Measurements from ENCODE around the gene XPNPEP3. TPM values are rescaled to one million over a fixed set of nuclear protein-coding genes. Genes with fewer than 3 reads are reported as not detected.

Gene XPNPEP3
- total and polyA plus RNA-seq, 4 donors: 9.2 to 12.6 (median 10.5) TPM

DNA sequence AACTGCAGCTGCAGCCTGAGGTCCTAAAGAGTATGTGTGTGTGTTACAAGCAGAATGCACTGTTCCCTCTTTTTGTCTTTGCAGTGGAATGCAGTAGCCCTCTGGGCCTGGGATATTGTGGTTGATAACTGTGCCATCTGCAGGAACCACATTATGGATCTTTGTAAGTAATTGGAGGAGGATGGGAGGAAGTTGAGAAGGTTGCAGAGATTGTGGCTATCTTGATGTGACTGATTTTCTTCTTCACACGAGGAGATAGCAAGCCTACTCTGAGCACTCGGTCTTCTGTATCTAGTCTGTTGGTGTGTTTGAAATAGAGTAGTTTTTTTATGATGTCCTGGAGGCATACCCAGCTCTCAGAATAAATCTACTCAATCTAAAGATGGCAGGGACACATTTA, 96.5 kb downstream of the XPNPEP3 start:
- Histone ChIP-seq H3K9me3 (ENCODE audit: control insufficient read depth, insufficient read depth, low read length) (no peaks in the 10 kb centered on the region), H3K27ac (ENCODE audit: low read depth, low read length) (no peak overlapping the region), H3K4me1 (ENCODE audit: control insufficient read depth, insufficient read depth, low read length) (peaks cover 12% of the 10 kb centered on the region), H3K27me3 (ENCODE audit: control insufficient read depth, insufficient read depth, low read length) (no peaks in the 10 kb centered on the region), H3K36me3 (ENCODE audit: control insufficient read depth, insufficient read depth, low read length) (peaks cover 23% of the 10 kb centered on the region), H3K4me3 (ENCODE audit: low read depth, low read length) (no peak overlapping the region)
- no peak for DNase-seq (ENCODE audit: low read depth in 4 of 6, low spot score in 6 of 6)
- 80% methylated on average over 1 of the region's 2 CpGs for WGBS (ENCODE audit: insufficient coverage)

DNA sequence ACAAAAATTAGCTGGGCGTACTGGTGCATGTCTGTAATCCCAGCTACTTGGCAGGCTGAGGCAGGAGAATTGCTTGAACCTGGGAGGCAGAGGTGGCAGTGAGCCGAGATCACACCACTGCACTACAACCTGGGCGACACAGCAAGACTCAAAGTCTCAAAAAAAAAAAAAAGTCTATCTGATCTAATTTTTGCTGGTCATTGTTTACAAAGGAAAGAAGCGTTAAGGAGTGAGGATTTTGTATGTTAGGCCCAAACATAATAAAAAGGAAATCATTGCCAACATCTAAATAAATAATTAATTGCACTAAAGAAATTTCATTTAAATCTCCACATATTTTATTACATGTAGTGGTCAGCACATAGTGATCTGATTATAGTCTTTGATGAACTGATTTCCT, 97.2 kb downstream of the XPNPEP3 start:
- no peak for DNase-seq (ENCODE audit: low read depth in 4 of 6, low spot score in 6 of 6)

DNA sequence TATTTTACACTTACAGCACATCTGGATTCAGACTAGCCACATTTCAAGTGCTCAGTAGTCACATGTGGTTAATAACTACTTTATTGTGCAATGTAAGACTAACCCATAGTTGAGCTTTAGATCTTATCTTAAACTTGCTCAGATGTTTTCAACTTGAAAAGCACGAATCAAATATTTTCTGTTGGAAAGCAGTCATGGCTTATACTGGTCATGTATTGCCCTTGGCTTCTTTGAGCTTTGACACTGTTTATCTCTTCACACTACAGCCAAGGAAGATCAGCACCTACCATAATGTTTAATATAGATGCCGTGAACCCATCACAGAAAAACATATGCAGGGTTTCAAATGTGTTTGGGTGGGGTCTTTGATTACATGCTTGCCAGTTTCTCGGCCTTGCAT, 98.6 kb downstream of the XPNPEP3 start:
- Histone ChIP-seq H3K27me3 (ENCODE audit: control insufficient read depth, insufficient read depth, low read length) (no peaks in the 10 kb centered on the region), H3K4me1 (ENCODE audit: control insufficient read depth, insufficient read depth, low read length) (peaks cover 6% of the 10 kb centered on the region), H3K36me3 (ENCODE audit: control insufficient read depth, insufficient read depth, low read length) (peaks cover 34% of the 10 kb centered on the region), H3K4me3 (ENCODE audit: low read depth, low read length) (no peak overlapping the region), H3K9me3 (ENCODE audit: control insufficient read depth, insufficient read depth, low read length) (no peaks in the 10 kb centered on the region), H3K27ac (ENCODE audit: low read depth, low read length) (no peak overlapping the region)
- DNase-seq (ENCODE audit: low read depth in 4 of 6, low spot score in 6 of 6): no peak
- WGBS (ENCODE audit: insufficient coverage): no CpG with 5 or more reads among the region's 3 CpGs

More for the DNA sequence above, 97.2 kb downstream of the XPNPEP3 start:
- Histone ChIP-seq H3K9me3 (ENCODE audit: control insufficient read depth, insufficient read depth, low read length) (no peaks in the 10 kb centered on the region), H3K36me3 (ENCODE audit: control insufficient read depth, insufficient read depth, low read length) (peaks cover 28% of the 10 kb centered on the region), H3K27ac (ENCODE audit: low read depth, low read length) (no peak overlapping the region), H3K4me3 (ENCODE audit: low read depth, low read length) (no peak overlapping the region), H3K4me1 (ENCODE audit: control insufficient read depth, insufficient read depth, low read length) (peaks cover 12% of the 10 kb centered on the region), H3K27me3 (ENCODE audit: control insufficient read depth, insufficient read depth, low read length) (no peaks in the 10 kb centered on the region)
- WGBS (ENCODE audit: insufficient coverage): 83% methylated on average over 1 of the region's 4 CpGs

DNA sequence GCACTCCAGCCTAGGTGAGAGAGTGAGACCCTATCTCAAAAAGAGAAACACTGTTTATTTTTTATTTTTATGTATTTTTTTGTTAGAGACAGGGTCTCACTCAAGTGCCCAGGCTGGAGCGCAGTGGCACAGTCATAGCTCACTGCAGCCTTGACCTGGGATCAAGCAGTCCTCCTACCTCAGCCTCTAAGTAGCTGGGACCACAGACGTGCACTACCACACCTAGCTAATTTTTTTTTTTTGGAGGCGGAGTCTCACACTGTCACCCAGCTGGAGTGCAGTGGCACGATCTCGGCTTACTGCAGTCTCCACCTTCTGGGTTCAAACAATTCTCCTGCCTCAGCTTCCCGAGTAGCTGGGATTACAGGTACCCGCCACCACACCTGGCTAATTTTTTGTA, 100.7 kb downstream of the XPNPEP3 start:
- H3K4me1 ChIP-seq (ENCODE audit: control insufficient read depth, insufficient read depth, low read length): peaks cover 6% of the 10 kb centered on the region
- peaks cover 48% of the 10 kb centered on the region for H3K36me3 ChIP-seq (ENCODE audit: control insufficient read depth, insufficient read depth, low read length)
- no peak overlapping the region for H3K4me3 ChIP-seq (ENCODE audit: low read depth, low read length)
- DNase-seq (ENCODE audit: low read depth in 4 of 6, low spot score in 6 of 6): no peak
- no peak overlapping the region for H3K27ac ChIP-seq (ENCODE audit: low read depth, low read length)
- no peaks in the 10 kb centered on the region for H3K27me3 ChIP-seq (ENCODE audit: control insufficient read depth, insufficient read depth, low read length)
- no peaks in the 10 kb centered on the region for H3K9me3 ChIP-seq (ENCODE audit: control insufficient read depth, insufficient read depth, low read length)
- 95% methylated on average over 7 of the region's 7 CpGs for WGBS (ENCODE audit: insufficient coverage)

DNA sequence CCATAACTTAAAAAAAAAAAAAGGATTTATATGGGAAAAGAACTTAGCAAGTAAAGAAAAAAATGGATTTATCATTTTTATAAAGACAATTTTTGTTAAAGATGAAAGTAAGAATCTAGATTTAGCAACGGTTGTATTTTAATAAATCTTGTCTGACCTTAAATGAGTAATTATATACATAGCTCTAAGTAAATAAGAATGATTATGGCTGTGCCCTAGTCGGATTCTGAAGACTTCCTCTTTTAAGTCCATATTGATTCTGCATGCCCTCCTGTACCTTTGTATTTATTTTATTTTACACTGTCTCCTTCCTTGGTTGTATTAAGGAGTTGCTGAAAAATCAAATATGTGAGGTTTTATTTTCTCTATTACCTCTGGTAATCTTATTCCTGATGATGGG, 101.4 kb downstream of the XPNPEP3 start:
- H3K4me1 ChIP-seq (ENCODE audit: control insufficient read depth, insufficient read depth, low read length): no peaks in the 10 kb centered on the region
- no CpG with 5 or more reads among the region's 2 CpGs for WGBS (ENCODE audit: insufficient coverage)
- no peak overlapping the region for H3K4me3 ChIP-seq (ENCODE audit: low read depth, low read length)
- no peaks in the 10 kb centered on the region for H3K27me3 ChIP-seq (ENCODE audit: control insufficient read depth, insufficient read depth, low read length)
- no peaks in the 10 kb centered on the region for H3K9me3 ChIP-seq (ENCODE audit: control insufficient read depth, insufficient read depth, low read length)
- no peak for DNase-seq (ENCODE audit: low read depth in 4 of 6, low spot score in 6 of 6)
- H3K36me3 ChIP-seq (ENCODE audit: control insufficient read depth, insufficient read depth, low read length): peaks cover 48% of the 10 kb centered on the region
- no peak overlapping the region for H3K27ac ChIP-seq (ENCODE audit: low read depth, low read length)

DNA sequence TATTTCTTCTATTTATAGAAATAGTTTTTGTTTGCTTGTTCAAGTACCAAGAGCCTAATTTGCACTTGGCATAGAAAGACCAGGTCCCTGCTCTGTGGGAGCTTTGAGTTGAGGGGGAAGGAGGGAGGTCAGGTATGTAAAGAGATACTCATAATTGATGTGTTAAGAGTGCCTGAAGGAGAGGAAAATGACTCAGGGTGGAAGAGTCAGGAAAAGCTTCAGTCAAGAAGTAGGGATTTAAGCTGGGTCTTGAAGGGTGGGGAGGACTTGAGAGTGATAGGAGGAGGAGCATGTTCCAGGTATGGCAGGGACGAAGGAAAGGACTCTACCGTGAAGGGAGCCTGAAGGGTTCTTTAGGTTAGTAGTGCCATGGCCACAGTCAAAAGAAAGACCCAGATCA, 103.2 kb downstream of the XPNPEP3 start:
- peaks cover 46% of the 10 kb centered on the region for H3K36me3 ChIP-seq (ENCODE audit: control insufficient read depth, insufficient read depth, low read length)

DNA sequence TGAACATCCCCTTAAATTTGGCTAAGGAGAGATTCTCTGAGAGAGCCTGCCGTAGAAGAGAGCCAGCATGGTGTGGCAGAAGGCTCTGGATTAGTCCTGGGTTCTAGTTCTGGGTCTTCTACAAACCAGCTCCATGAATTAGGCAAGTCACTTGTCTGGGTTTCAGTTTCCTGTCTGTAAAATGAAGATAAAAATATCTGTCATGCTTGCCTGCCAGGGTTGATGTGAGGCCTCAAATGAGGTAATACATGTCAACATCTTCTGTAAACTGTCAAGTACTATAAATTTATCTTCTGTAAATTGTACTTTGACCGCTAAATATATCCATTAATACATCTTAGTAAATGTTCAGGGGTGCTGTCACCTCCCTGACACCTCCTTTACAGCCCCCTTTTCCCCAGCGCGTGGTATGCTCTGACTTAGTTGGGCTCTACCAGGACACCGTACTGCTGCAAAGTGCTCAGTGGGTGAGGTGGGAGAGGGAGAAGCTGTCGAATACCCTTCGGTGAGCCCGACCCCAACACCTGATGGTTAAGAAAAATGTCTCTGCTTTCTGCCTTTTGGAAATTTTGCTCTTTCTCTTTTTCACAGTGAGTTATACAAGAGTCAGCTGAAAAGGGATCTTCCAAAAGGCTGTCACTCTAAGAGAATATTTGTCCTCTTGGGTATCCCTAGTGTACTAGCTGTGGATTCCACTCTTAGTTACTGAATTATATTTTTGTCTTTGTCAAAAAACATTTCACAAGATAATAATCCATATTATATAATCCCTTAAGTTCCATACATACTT, 109.2 kb downstream of the XPNPEP3 start:
- DNase-seq (ENCODE audit: low read depth in 4 of 6, low spot score in 6 of 6): no peak
- Histone ChIP-seq H3K27ac (ENCODE audit: low read depth, low read length) (no peak overlapping the region), H3K27me3 (ENCODE audit: control insufficient read depth, insufficient read depth, low read length) (no peaks in the 10 kb centered on the region), H3K36me3 (ENCODE audit: control insufficient read depth, insufficient read depth, low read length) (peaks cover 43% of the 10 kb centered on the region), H3K4me3 (ENCODE audit: low read depth, low read length) (no peak overlapping the region), H3K4me1 (ENCODE audit: control insufficient read depth, insufficient read depth, low read length) (no peaks in the 10 kb centered on the region), H3K9me3 (ENCODE audit: control insufficient read depth, insufficient read depth, low read length) (no peaks in the 10 kb centered on the region)
- WGBS (ENCODE audit: insufficient coverage): 100% methylated on average over 2 of the region's 8 CpGs

More for the DNA sequence above, 103.2 kb downstream of the XPNPEP3 start:
- no peak overlapping the region for H3K27ac ChIP-seq (ENCODE audit: low read depth, low read length)
- no peaks in the 10 kb centered on the region for H3K4me1 ChIP-seq (ENCODE audit: control insufficient read depth, insufficient read depth, low read length)
- no peaks in the 10 kb centered on the region for H3K27me3 ChIP-seq (ENCODE audit: control insufficient read depth, insufficient read depth, low read length)
- H3K9me3 ChIP-seq (ENCODE audit: control insufficient read depth, insufficient read depth, low read length): no peaks in the 10 kb centered on the region
- no peak overlapping the region for H3K4me3 ChIP-seq (ENCODE audit: low read depth, low read length)
- no CpG with 5 or more reads among the region's 2 CpGs for WGBS (ENCODE audit: insufficient coverage)
- DNase-seq (ENCODE audit: low read depth in 4 of 6, low spot score in 6 of 6): no peak

DNA sequence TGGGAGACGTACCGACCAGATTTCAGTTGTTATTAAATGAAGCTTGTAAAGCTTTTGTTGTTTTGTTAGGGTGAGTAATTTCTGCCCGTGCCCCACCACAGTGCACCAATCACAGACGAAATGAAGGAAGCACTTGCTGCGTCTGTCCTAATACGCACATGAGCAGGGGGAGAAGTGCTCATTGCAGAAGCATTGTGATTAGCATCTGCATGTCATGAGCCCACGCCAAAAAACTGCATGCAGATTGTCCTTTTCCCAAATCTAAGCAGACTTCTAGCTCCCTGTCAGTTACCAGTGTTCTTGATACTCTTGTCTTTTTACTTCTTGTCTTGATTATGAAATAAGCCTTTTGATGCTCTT, 109.8 kb downstream of the XPNPEP3 start:
- no peak for DNase-seq (ENCODE audit: low read depth in 4 of 6, low spot score in 6 of 6)

DNA sequence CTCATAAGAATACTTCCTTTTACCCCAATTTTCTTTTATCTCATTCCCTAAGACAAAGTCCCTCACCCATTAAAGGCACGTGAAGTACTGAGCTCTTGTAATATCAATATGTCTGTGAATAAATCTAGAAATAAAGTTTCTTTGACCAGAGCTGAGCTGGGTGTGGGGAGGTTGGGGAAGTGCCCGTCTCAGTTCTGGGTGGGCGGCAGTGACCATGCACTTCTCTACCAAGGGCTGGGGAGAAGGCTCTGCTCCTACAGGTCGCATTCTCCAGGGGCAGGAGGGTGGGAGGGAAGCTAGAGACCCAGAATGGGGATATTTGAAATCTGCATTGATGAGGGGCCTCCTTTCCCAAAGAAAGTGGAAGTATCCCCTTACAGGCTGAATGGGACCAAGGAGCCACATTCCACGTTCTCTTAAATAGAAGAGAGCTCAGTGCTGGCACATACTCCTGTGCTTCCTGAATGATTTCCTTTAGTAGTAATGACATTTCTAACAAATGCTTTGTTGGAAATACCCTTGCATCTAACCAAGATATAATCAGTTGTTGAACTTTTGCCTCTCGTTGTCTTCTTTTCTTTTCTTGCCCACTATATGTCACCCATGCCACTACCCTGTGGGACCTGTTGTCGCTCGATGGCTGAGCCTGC, 110.3 kb downstream of the XPNPEP3 start:
- no peak for DNase-seq (ENCODE audit: low read depth in 4 of 6, low spot score in 6 of 6)
- peaks cover 40% of the 10 kb centered on the region for H3K36me3 ChIP-seq (ENCODE audit: control insufficient read depth, insufficient read depth, low read length)
- no peaks in the 10 kb centered on the region for H3K9me3 ChIP-seq (ENCODE audit: control insufficient read depth, insufficient read depth, low read length)
- H3K4me1 ChIP-seq (ENCODE audit: control insufficient read depth, insufficient read depth, low read length): no peaks in the 10 kb centered on the region
- H3K27ac ChIP-seq (ENCODE audit: low read depth, low read length): no peak overlapping the region
- no peak overlapping the region for H3K4me3 ChIP-seq (ENCODE audit: low read depth, low read length)
- WGBS (ENCODE audit: insufficient coverage): 100% methylated on average over 4 of the region's 8 CpGs
- no peaks in the 10 kb centered on the region for H3K27me3 ChIP-seq (ENCODE audit: control insufficient read depth, insufficient read depth, low read length)

More for the DNA sequence above, 109.8 kb downstream of the XPNPEP3 start:
- Histone ChIP-seq H3K36me3 (ENCODE audit: control insufficient read depth, insufficient read depth, low read length) (peaks cover 41% of the 10 kb centered on the region), H3K4me3 (ENCODE audit: low read depth, low read length) (no peak overlapping the region), H3K27ac (ENCODE audit: low read depth, low read length) (no peak overlapping the region), H3K9me3 (ENCODE audit: control insufficient read depth, insufficient read depth, low read length) (no peaks in the 10 kb centered on the region), H3K27me3 (ENCODE audit: control insufficient read depth, insufficient read depth, low read length) (no peaks in the 10 kb centered on the region), H3K4me1 (ENCODE audit: control insufficient read depth, insufficient read depth, low read length) (no peaks in the 10 kb centered on the region)
- WGBS (ENCODE audit: insufficient coverage): 87% methylated on average over 3 of the region's 7 CpGs

DNA sequence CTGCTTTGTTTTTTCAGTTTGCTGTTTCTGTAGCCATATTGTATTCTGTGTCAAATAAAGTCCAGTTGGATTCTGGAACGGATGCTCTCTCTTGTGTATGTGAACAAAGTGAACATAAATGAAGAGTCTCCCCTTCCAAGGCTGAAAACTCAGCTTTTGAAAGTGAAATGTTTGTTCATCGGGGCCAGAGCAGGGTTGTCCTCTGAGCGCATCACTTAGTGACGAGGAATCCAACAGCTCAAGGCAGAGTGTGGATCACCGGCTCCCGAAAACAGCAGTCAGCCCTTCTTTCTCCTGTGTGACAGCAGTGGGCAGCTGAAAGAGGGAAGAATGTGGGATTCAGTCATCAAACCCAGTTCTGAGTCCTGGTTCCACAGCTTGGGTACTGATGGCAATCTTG, 115.6 kb downstream of the XPNPEP3 start:
- Histone ChIP-seq H3K27me3 (ENCODE audit: control insufficient read depth, insufficient read depth, low read length) (no peaks in the 10 kb centered on the region), H3K9me3 (ENCODE audit: control insufficient read depth, insufficient read depth, low read length) (no peaks in the 10 kb centered on the region), H3K27ac (ENCODE audit: low read depth, low read length) (no peak overlapping the region), H3K4me1 (ENCODE audit: control insufficient read depth, insufficient read depth, low read length) (no peaks in the 10 kb centered on the region), H3K4me3 (ENCODE audit: low read depth, low read length) (no peak overlapping the region), H3K36me3 (ENCODE audit: control insufficient read depth, insufficient read depth, low read length) (peaks cover 36% of the 10 kb centered on the region)
- 88% methylated on average over 6 of the region's 6 CpGs for WGBS (ENCODE audit: insufficient coverage)
- no peak for DNase-seq (ENCODE audit: low read depth in 4 of 6, low spot score in 6 of 6)
